ENCODE measurements around the gene SERTAD1. TPM values are rescaled to one million over a fixed set of nuclear protein-coding genes. Genes with fewer than 3 reads are reported as not detected.
A peak's percentile ranks its signal among the peaks of the same experiment; 100 is the strongest.

Gene SERTAD1
- total and polyA plus RNA-seq, 4 experiments from 2014 or later, result 5.4 to 11.3 (median 10.6) TPM

GRCh38 chr19:40444000-40444824 lies 18.4 kb upstream of the SERTAD1 start, which contains the start of gene SERTAD3:
TSS of gene SERTAD3 (minus strand) at chr19:40444335. CDS start at chr19:40442080, 2,255 bp downstream.
- H3K4me3 ChIP-seq (ENCODE audit: low read length in 2 of 2), result peak within 1 kb of the TSS; percentile 96 to 100
- CTCF ChIA-PET (ENCODE audit: partially characterized antibody), result interaction anchor here (1.1 to 5.4 kb wide), 4 partner anchors 9 to 23 kb away, joined by 3 to 33 read pairs (median 14); partner anchors contain the start of genes BLVRB and SERTAD1
- peak; percentile 96 to 99 (median 97) for DNase-seq
- Mint-ChIP-seq H3K4me1 (peaks cover 11 to 24% (median 19%) of the 10 kb centered on the region in 4 donors), H3K9me3 (no peaks in the 10 kb centered on the region), H3K27me3 (no peaks in the 10 kb centered on the region), H3K4me3 (peak within 1 kb of the TSS; percentile 96 to 100 (median 100)), H3K36me3 (peaks cover 0 to 22% of the 10 kb centered on the region in 2 donors), H3K27ac (peak within 1 kb of the TSS; percentile 85 to 100 (median 99))
- no peaks in the 10 kb centered on the region for H3K9me3 ChIP-seq (ENCODE audit: control insufficient read depth in 1 of 2, low read length in 2 of 2)
- peaks cover 17% of the 10 kb centered on the region for H3K36me3 ChIP-seq (ENCODE audit: insufficient read depth, low read length)
- H3K27ac ChIP-seq (ENCODE audit: low read depth, low read length), result peak within 1 kb of the TSS; percentile 75
- POLR2A ChIA-PET (ENCODE audit: partially characterized antibody), result interaction anchor here (1.0 to 8.9 kb wide), 12 partner anchors 11 to 219 kb away, joined by 3 to 227 read pairs (median 13); partner anchors contain the start of genes AKT2, BLVRB, C19orf47 and PLD3
- intact Hi-C loops (cut with micrococcal nuclease), result loop anchor here (1.0 to 5.0 kb wide), 12 partner anchors 10 to 1592 kb away; partner anchors contain the start of genes ACTMAP, AKT2, BCKDHA and BLVRB
- H3K4me1 ChIP-seq (ENCODE audit: insufficient read depth, low read length), result peaks cover 11% of the 10 kb centered on the region
- no peaks in the 10 kb centered on the region for H3K27me3 ChIP-seq (ENCODE audit: insufficient read depth, low read length)

GRCh38 chr19:40443131-40443999 lies 17.6 kb upstream of the SERTAD1 start:
- H3K27ac ChIP-seq (ENCODE audit: low read depth, low read length), result peak overlapping the region; percentile 75
- H3K27ac Mint-ChIP-seq, result peak overlapping the region; percentile 85 to 100 (median 99)
- peaks cover 0 to 22% of the 10 kb centered on the region in 2 donors for H3K36me3 Mint-ChIP-seq
- peaks cover 11% of the 10 kb centered on the region for H3K4me1 ChIP-seq (ENCODE audit: insufficient read depth, low read length)
- H3K4me1 Mint-ChIP-seq, result peaks cover 11 to 25% (median 19%) of the 10 kb centered on the region in 4 donors
- H3K36me3 ChIP-seq (ENCODE audit: insufficient read depth, low read length), result peaks cover 17% of the 10 kb centered on the region
- H3K9me3 ChIP-seq (ENCODE audit: control insufficient read depth in 1 of 2, low read length in 2 of 2), result no peaks in the 10 kb centered on the region
- peak overlapping the region; percentile 96 to 100 for H3K4me3 ChIP-seq (ENCODE audit: low read length in 2 of 2)
- H3K9me3 Mint-ChIP-seq, result no peaks in the 10 kb centered on the region
- DNase-seq, result peak; percentile 97 to 100 (median 99)
- peak overlapping the region; percentile 96 to 100 (median 100) for H3K4me3 Mint-ChIP-seq
- ChIA-PET POLR2A (ENCODE audit: partially characterized antibody) (interaction anchor here (0.6 to 8.9 kb wide), 14 partner anchors 10 to 361 kb away, joined by 3 to 227 read pairs (median 8); partner anchors contain the start of genes AKT2, BLVRB, C19orf47 and PLD3), CTCF (ENCODE audit: partially characterized antibody) (interaction anchor here (1.4 to 5.4 kb wide), 4 partner anchors 17 to 78 kb away, joined by 3 to 33 read pairs (median 14); partner anchors contain the start of genes BLVRB and SERTAD1)
- no peaks in the 10 kb centered on the region for H3K27me3 ChIP-seq (ENCODE audit: insufficient read depth, low read length)
- H3K27me3 Mint-ChIP-seq, result no peaks in the 10 kb centered on the region
- intact Hi-C loops (cut with micrococcal nuclease), result loop anchor here (1.0 to 5.0 kb wide), 9 partner anchors 9 to 1591 kb away; partner anchors contain the start of genes ACTMAP, AKT2, BCKDHA and C19orf47

GRCh38 chr19:40442328-40443130 lies 16.7 kb upstream of the SERTAD1 start:
- ChIA-PET CTCF (ENCODE audit: partially characterized antibody) (interaction anchor here (1.4 to 5.4 kb wide), 5 partner anchors 16 to 79 kb away, joined by 3 to 33 read pairs (median 8); partner anchors contain the start of genes BLVRB and SERTAD1), POLR2A (ENCODE audit: partially characterized antibody) (interaction anchor here (0.6 to 8.9 kb wide), 12 partner anchors 9 to 362 kb away, joined by 3 to 227 read pairs (median 10); partner anchors contain the start of genes AKT2, BLVRB, C19orf47 and PLD3)
- Histone ChIP-seq H3K27ac (ENCODE audit: low read depth, low read length) (peak overlapping the region; percentile 65), H3K4me1 (ENCODE audit: insufficient read depth, low read length) (peaks cover 11% of the 10 kb centered on the region), H3K4me3 (ENCODE audit: low read length in 2 of 2) (peak overlapping the region; percentile 50 to 96), H3K36me3 (ENCODE audit: insufficient read depth, low read length) (peaks cover 17% of the 10 kb centered on the region), H3K27me3 (ENCODE audit: insufficient read depth, low read length) (no peaks in the 10 kb centered on the region), H3K9me3 (ENCODE audit: control insufficient read depth in 1 of 2, low read length in 2 of 2) (no peaks in the 10 kb centered on the region)
- H3K9me3 Mint-ChIP-seq, result no peaks in the 10 kb centered on the region
- peak overlapping the region; percentile 96 to 100 (median 100) for H3K4me3 Mint-ChIP-seq
- no peaks in the 10 kb centered on the region for H3K27me3 Mint-ChIP-seq
- peaks cover 0 to 24% of the 10 kb centered on the region in 2 donors for H3K36me3 Mint-ChIP-seq
- intact Hi-C loops (cut with micrococcal nuclease), result loop anchor here (1.0 to 5.0 kb wide), 9 partner anchors 8 to 1590 kb away; partner anchors contain the start of genes ACTMAP, AKT2, BCKDHA and C19orf47
- H3K4me1 Mint-ChIP-seq, result peaks cover 11 to 25% (median 19%) of the 10 kb centered on the region in 4 donors
- H3K27ac Mint-ChIP-seq, result peak overlapping the region; percentile 85 to 100 (median 99)
- DNase-seq, result no peak

GRCh38 chr19:40441719-40442253 lies 16.0 kb upstream of the SERTAD1 start:
- intact Hi-C loops (cut with micrococcal nuclease), result loop anchor here (2.0 to 5.0 kb wide), 4 partner anchors 311 to 1589 kb away; partner anchors contain the start of genes ACTMAP, BCKDHA, EXOSC5 and SNRPA

GRCh38 chr19:40438284-40438683 lies 12.5 kb upstream of the SERTAD1 start:
- H3K27ac Mint-ChIP-seq, result peak overlapping the region in 1 of 7 donors; percentile 41
- intact Hi-C loops (cut with micrococcal nuclease), result no loop called here
- DNase-seq, result no peak
- no peak overlapping the region for H3K27ac ChIP-seq (ENCODE audit: low read depth, low read length)
- H3K4me1 Mint-ChIP-seq, result peaks cover 11 to 22% (median 19%) of the 10 kb centered on the region in 4 donors
- H3K4me3 Mint-ChIP-seq, result peak overlapping the region in 1 of 8 donors; percentile 36
- H3K36me3 ChIP-seq (ENCODE audit: insufficient read depth, low read length), result peaks cover 17% of the 10 kb centered on the region
- H3K9me3 ChIP-seq (ENCODE audit: control insufficient read depth in 1 of 2, low read length in 2 of 2), result no peaks in the 10 kb centered on the region
- ChIA-PET POLR2A (ENCODE audit: partially characterized antibody) (interaction anchor here (1.4 to 8.9 kb wide), 2 partner anchors 14 to 27 kb away, joined by 4 to 227 read pairs; partner anchors contain the start of genes BLVRB and SERTAD1), CTCF (ENCODE audit: partially characterized antibody) (interaction anchor here (0.7 to 1.3 kb wide), 4 partner anchors 17 to 709 kb away, joined by 3 read pairs; no protein-coding TSS in a partner anchor)
- no peaks in the 10 kb centered on the region for H3K9me3 Mint-ChIP-seq
- H3K4me3 ChIP-seq (ENCODE audit: low read length in 2 of 2), result no peak overlapping the region
- peaks cover 0 to 17% of the 10 kb centered on the region in 2 donors for H3K36me3 Mint-ChIP-seq
- H3K4me1 ChIP-seq (ENCODE audit: insufficient read depth, low read length), result peaks cover 19% of the 10 kb centered on the region
- no peaks in the 10 kb centered on the region for H3K27me3 Mint-ChIP-seq
- H3K27me3 ChIP-seq (ENCODE audit: insufficient read depth, low read length), result no peaks in the 10 kb centered on the region

More at GRCh38 chr19:40441719-40442253, 16.0 kb upstream of the SERTAD1 start:
- Histone ChIP-seq H3K36me3 (ENCODE audit: insufficient read depth, low read length) (peaks cover 17% of the 10 kb centered on the region), H3K9me3 (ENCODE audit: control insufficient read depth in 1 of 2, low read length in 2 of 2) (no peaks in the 10 kb centered on the region), H3K4me1 (ENCODE audit: insufficient read depth, low read length) (peaks cover 11% of the 10 kb centered on the region), H3K27ac (ENCODE audit: low read depth, low read length) (no peak overlapping the region), H3K4me3 (ENCODE audit: low read length in 2 of 2) (no peak overlapping the region), H3K27me3 (ENCODE audit: insufficient read depth, low read length) (no peaks in the 10 kb centered on the region)
- Mint-ChIP-seq H3K36me3 (peaks cover 0 to 24% of the 10 kb centered on the region in 2 donors), H3K9me3 (no peaks in the 10 kb centered on the region), H3K27ac (peak overlapping the region in 5 of 7 donors; percentile 10 to 100 (median 99)), H3K4me3 (peak overlapping the region in 4 of 8 donors; percentile 96 to 100 (median 100)), H3K4me1 (peaks cover 11 to 25% (median 19%) of the 10 kb centered on the region in 4 donors), H3K27me3 (no peaks in the 10 kb centered on the region)
- ChIA-PET POLR2A (ENCODE audit: partially characterized antibody) (interaction anchor here (1.2 to 8.9 kb wide), 4 partner anchors 8 to 94 kb away, joined by 3 to 227 read pairs (median 26); partner anchors contain the start of genes BLVRB, C19orf47, PLD3 and SERTAD1), CTCF (ENCODE audit: partially characterized antibody) (interaction anchor here (2.8 to 5.4 kb wide), 2 partner anchors 15 to 21 kb away, joined by 7 to 33 read pairs; partner anchors contain the start of gene SERTAD1)
- DNase-seq, result no peak
